Transverse colon (tissue), 4 donors: ENCODE results near the gene SARS2.

Experiments
- CTCF ChIP-seq, 5 experiments: fragments of 200-600 bp in 3 of 5; fragments of 450-650 bp in 2 of 5; sonication (generic) in 3 of 5; IDR thresholded peaks; 1 replicate in 2 of 5; 2 replicates in 3 of 5; pipeline ENCODE4 v1.5.1; 2016 to 2017; ENCODE audit warnings: antibody characterized with exemption in 5 of 5, inconsistent platforms in 3 of 5, mild to moderate bottlenecking in 2 of 5, moderate library complexity in 1 of 5
- EP300 ChIP-seq: sonication (generic); formaldehyde crosslinking; IDR thresholded peaks from one replicate; pipeline ENCODE4 v1.6.1; 2017; ENCODE audit warnings: antibody characterized with exemption, low read depth
- POLR2A ChIP-seq: fragments of 450-650 bp; IDR thresholded peaks from one replicate; pipeline ENCODE4 v1.6.1; 2016; ENCODE audit warnings: antibody characterized with exemption, mild to moderate bottlenecking, moderate library complexity
- POLR2AphosphoS5 ChIP-seq, 3 donors: sonication (generic); formaldehyde crosslinking; IDR thresholded peaks; one replicate each; pipeline ENCODE4 v1.6.1; 2016; ENCODE audit warnings: antibody characterized with exemption in 3 of 3

- no peak for TF ChIP-seq POLR2A
- TF ChIP-seq CTCF (IDR thresholded peaks at IDR 0.05), result no peak
- TF ChIP-seq POLR2AphosphoS5 (IDR thresholded peaks at IDR 0.05), result no peak
- TF ChIP-seq EP300, result no peak
Measured at GRCh38 chr19:38975214-38975860, 44.8 kb upstream of the SARS2 start, which contains the start of gene FBXO17.
